Measurements from ENCODE around the gene MTERF2.

The MTERF2 gene

DNA sequence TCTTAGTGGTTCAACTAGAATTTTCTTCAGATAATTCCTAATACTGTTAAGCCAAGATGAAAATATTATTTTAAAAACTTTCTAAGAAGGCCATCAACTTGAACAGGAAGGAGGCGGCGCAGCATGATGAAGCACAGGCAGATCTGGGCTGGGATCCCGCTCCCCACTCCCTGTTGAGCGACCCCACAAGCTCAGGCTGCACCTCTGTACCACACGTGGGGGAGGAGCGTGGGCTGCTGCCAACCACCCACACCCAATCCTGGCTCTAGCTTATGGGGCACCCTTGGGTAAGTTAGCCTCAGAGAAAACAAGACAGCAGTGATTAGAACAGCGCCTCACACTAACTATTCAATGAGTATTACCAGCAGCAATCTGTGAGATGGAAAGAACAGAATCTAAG, 6.0 kb downstream of the MTERF2 start:
- Histone ChIP-seq H3K9me3 (ENCODE audit: low read length) (no peaks in the 10 kb centered on the region), H3K4me1 (ENCODE audit: insufficient read depth, low read length, severe bottlenecking) (peaks cover 2% of the 10 kb centered on the region), H3K9ac (ENCODE audit: low read length) (no peak overlapping the region), H3K79me2 (ENCODE audit: insufficient read depth, low read length) (no peaks in the 10 kb centered on the region), H3K27ac (ENCODE audit: low read depth, low read length, poor library complexity, severe bottlenecking) (no peak overlapping the region), H2AFZ (ENCODE audit: low read length) (no peak overlapping the region), H3K27me3 (ENCODE audit: insufficient read depth, low read length) (no peaks in the 10 kb centered on the region), H3K36me3 (ENCODE audit: insufficient read depth, low read length) (no peaks in the 10 kb centered on the region; the same call in 1 of the 2 replicates), H4K20me1 (ENCODE audit: insufficient read depth, low read length) (no peaks in the 10 kb centered on the region), H3F3A (ENCODE audit: insufficient read depth, low read length) (no peaks in the 10 kb centered on the region), H3K4me3 (ENCODE audit: low read depth, low read length, poor library complexity, severe bottlenecking) (no peak overlapping the region), H3K4me2 (ENCODE audit: low read length) (no peak overlapping the region), H3K9me2 (ENCODE audit: low read depth, low read length) (no peaks in the 10 kb centered on the region)
- TF ChIP-seq, protein P1, sequence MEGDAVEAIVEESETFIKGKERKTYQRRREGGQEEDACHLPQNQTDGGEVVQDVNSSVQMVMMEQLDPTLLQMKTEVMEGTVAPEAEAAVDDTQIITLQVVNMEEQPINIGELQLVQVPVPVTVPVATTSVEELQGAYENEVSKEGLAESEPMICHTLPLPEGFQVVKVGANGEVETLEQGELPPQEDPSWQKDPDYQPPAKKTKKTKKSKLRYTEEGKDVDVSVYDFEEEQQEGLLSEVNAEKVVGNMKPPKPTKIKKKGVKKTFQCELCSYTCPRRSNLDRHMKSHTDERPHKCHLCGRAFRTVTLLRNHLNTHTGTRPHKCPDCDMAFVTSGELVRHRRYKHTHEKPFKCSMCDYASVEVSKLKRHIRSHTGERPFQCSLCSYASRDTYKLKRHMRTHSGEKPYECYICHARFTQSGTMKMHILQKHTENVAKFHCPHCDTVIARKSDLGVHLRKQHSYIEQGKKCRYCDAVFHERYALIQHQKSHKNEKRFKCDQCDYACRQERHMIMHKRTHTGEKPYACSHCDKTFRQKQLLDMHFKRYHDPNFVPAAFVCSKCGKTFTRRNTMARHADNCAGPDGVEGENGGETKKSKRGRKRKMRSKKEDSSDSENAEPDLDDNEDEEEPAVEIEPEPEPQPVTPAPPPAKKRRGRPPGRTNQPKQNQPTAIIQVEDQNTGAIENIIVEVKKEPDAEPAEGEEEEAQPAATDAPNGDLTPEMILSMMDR (IDR thresholded peaks at IDR 0.05; ENCODE audit: low read length): no peak
- TF ChIP-seq EZH2 (IDR thresholded peaks at IDR 0.05; ENCODE audit: borderline replicate concordance, low read length): no peak

DNA sequence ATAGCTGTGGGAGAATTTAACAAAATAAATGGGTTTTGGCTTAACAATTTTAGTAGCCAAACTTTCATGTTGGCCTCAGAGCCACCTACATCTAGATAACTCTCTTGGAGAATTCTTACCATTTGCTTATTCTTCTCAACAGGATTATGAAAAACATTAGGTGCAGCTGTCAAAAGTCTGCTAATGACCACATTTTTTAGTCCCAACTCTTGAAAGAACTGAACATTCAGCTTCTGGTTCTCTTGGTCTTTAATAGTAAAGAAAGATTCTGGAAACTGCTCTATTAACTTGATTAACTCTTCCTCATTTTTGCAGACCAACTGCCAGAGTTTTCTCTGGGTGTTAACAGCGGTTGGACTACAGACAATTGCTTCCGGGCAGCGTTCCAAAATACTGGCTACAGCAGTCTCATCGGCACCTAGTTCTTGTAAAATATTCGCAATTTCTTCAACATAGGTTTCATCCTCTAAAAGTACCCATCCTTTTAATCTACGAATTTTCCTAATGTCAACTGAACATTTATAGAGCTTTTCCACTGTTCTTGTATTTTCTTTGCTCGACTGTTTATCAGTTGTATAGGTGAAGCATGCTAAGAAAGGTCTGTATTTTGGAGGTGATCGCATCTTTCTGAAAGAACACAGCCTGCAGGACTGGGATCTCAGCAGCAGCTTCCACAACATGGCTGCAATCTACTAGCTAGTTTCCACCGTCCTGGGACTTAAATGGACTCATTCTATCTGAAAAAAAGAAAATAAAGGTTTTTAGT, 8.7 kb downstream of the MTERF2 start:
- Histone ChIP-seq H3K27me3 (ENCODE audit: insufficient read depth, low read length) (no peaks in the 10 kb centered on the region), H3K9me3 (ENCODE audit: low read length) (no peaks in the 10 kb centered on the region), H3K4me1 (ENCODE audit: insufficient read depth, low read length, severe bottlenecking) (peaks cover 18% of the 10 kb centered on the region), H4K20me1 (ENCODE audit: insufficient read depth, low read length) (no peaks in the 10 kb centered on the region), H3K4me2 (ENCODE audit: low read length) (no peak overlapping the region), H3K79me2 (ENCODE audit: insufficient read depth, low read length) (no peaks in the 10 kb centered on the region), H3K36me3 (ENCODE audit: insufficient read depth, low read length) (no peaks in the 10 kb centered on the region), H3K27ac (ENCODE audit: low read depth, low read length, poor library complexity, severe bottlenecking) (no peak overlapping the region), H3K4me3 (ENCODE audit: low read depth, low read length, poor library complexity, severe bottlenecking) (no peak overlapping the region), H3K9me2 (ENCODE audit: low read depth, low read length) (no peaks in the 10 kb centered on the region), H3K9ac (ENCODE audit: low read length) (no peak overlapping the region), H2AFZ (ENCODE audit: low read length) (no peak overlapping the region), H3F3A (ENCODE audit: insufficient read depth, low read length) (no peaks in the 10 kb centered on the region)
- no peak for TF ChIP-seq EZH2 (IDR thresholded peaks at IDR 0.05; ENCODE audit: borderline replicate concordance, low read length)
- TF ChIP-seq, protein P1 (IDR thresholded peaks at IDR 0.05; ENCODE audit: low read length): no peak

DNA sequence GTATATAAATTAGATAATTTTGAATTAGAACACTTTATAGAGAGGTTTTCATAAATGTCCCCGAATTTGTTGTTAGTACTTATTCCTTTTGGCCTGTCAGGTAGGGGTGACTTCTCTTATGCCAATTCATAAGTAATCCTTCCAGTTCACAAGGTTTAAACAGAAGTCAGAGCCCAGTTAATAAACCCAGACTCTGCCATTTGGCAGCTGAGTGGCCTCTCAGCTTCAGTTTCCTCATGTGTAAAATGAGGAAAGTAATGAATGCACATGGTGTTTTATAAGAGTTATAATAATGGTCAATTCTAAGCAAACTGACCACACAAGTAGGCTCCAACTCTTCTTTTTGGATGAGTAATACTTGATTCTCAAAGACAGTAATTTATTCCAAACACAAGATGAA, 10.3 kb downstream of the MTERF2 start:
- no peaks in the 10 kb centered on the region for H3K9me2 ChIP-seq (ENCODE audit: low read depth, low read length)
- H3K9ac ChIP-seq (ENCODE audit: low read length): no peak overlapping the region
- peaks cover 18% of the 10 kb centered on the region for H3K4me1 ChIP-seq (ENCODE audit: insufficient read depth, low read length, severe bottlenecking)
- no peak overlapping the region for H3K4me2 ChIP-seq (ENCODE audit: low read length)
- H3K9me3 ChIP-seq (ENCODE audit: low read length): no peaks in the 10 kb centered on the region
- no peaks in the 10 kb centered on the region for H3K27me3 ChIP-seq (ENCODE audit: insufficient read depth, low read length)
- no peaks in the 10 kb centered on the region for H3F3A ChIP-seq (ENCODE audit: insufficient read depth, low read length)
- H3K79me2 ChIP-seq (ENCODE audit: insufficient read depth, low read length): no peaks in the 10 kb centered on the region
- no peak overlapping the region for H3K27ac ChIP-seq (ENCODE audit: low read depth, low read length, poor library complexity, severe bottlenecking)
- TF ChIP-seq, protein P1 (IDR thresholded peaks at IDR 0.05; ENCODE audit: low read length): no peak
- TF ChIP-seq EZH2 (IDR thresholded peaks at IDR 0.05; ENCODE audit: borderline replicate concordance, low read length): no peak
- no peak overlapping the region for H2AFZ ChIP-seq (ENCODE audit: low read length)
- H4K20me1 ChIP-seq (ENCODE audit: insufficient read depth, low read length): no peaks in the 10 kb centered on the region
- H3K4me3 ChIP-seq (ENCODE audit: low read depth, low read length, poor library complexity, severe bottlenecking): no peak overlapping the region
- no peaks in the 10 kb centered on the region for H3K36me3 ChIP-seq (ENCODE audit: insufficient read depth, low read length)
